ENCODE results near the gene NAGS. TPM values are rescaled to one million over a fixed set of nuclear protein-coding genes. Genes with fewer than 3 reads are reported as not detected.
"Not testable (repeated sequence)": the region's sequence is repeated elsewhere in the genome, so short reads cannot be mapped to it uniquely, and the experiment has no call there.

NAGS gene
- total RNA-seq = 1.2 and 6.1 TPM in 2 replicates

DNA sequence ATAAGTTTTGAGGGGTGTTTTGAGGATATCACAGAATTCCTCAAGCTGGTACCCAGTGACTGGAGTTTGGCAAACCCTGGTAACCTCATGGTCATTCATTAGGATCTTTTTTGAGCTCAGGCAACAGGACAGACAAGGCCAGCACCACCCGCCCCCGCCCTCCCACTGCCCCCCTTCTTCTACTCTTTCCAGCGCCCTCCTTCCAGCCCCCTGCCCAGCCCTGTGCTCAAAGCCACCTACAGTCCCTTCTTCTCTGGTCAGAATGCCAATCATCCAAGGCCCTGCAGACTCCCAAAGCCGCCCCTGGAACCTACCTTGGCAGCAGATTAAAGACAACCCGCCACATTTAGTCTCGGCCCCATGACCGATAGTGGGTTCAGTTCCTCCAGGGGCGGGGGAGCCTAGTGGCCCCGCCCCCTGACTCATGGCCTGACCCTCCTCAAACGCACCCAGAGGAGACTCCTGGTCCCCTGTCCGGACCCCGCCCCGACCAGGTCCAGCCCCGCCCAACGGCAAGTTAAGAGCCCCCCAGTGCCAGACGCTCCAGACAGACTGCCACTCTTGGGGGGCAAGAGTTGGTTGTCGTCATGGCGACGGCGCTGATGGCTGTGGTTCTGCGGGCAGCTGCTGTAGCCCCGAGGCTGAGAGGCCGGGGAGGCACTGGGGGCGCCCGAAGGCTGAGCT is at the start of gene NAGS:
TSS of gene NAGS (plus strand) at position 546 of the 684 bp plus-strand sequence. CDS start at position 588, 42 bp downstream.
- DNase-seq (ENCODE audit: low read depth) = peak; percentile 14

GRCh38 chr17:43956222-43956621 is 48.2 kb upstream of the NAGS start:
- no peak for DNase-seq (ENCODE audit: low read depth)

DNA sequence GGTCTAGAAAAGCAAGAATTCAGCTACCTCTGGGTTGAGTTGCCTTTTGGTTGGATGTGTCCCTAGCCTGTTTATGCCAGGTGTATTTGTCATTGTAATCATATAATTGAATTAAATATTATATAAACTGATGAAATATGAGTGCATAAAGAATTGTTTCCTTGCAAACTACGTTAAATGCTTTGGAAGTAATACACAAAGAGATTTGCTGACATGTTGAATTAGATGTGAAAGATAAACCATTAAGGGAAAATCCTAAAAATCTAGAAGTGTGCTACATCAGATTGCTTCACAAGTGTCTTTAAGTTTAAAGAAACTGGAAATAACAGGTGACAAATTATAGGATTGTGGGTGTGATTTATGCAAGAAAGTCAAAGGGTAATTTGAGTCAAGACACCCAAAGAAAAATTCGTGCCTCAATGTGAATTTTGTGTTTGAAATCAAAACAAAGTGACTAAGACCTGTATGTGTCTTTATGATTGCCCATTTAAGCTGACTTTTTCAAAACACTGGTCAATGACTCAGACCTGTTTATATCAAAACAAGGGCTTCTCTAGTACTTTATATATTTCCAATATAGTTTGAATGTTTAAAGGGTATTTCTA is 45.6 kb upstream of the NAGS start:
- DNase-seq (ENCODE audit: low read depth) = peak; percentile 78

GRCh38 chr17:43961292-43961691 is 43.1 kb upstream of the NAGS start:
- DNase-seq (ENCODE audit: low read depth) = not testable (repeated sequence)

DNA sequence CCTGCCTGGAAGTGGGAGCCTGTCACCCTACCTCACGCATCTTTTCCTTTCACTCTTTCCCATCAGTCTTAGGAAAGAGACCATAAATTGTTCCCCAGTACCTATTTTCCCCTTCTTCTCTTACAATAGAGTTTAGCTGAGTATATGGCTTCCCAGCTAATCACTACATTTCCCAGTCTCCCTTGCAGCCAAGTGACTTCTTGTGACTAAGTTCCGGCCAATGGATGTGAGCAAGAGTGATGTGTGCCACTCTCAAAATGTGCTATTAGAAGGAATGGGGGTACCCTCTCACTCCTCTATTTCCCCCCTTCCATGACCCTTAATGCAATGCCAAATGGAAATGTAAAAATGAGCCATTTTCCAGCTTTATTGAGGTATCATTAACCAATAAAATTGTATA is 42.5 kb upstream of the NAGS start:
- DNase-seq (ENCODE audit: low read depth) = no peak

DNA sequence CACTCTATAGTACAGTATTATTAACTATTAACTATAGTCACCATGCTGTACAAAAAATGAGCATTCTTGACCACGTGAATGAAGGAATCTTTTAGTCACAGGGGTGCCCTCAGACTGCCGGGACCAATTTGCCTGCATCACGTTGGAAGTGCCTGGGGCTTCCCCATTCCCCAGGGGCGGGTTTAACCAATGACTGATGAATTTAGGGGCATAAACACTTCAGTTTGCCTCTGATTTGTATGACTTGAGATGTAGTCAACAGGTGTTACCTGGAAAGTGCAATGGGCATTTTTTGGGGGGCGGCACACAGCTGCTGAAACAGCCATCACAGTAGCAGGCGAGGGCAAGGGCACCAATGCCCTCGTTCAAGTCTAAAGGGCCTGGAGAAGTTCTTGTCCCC is 41.9 kb upstream of the NAGS start:
- DNase-seq (ENCODE audit: low read depth) = no peak

DNA sequence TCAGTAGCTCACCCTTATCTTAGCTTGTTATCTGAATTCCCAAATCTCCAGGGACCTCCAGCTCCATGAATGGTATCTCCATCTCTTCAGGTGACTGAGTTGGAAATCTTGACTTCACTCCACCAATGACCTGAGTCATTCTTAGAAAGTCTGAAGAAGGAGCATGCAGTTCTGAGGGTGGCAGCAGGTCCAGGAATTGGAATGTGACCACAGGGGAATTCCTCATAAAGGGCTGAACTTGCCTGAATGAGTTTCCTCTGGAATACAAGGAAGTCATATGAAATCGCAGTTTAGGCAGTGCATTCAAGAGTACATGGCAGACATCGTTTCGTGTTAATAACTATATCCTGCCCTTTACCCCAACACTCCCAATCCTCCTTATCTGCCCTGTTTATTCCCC is 38.1 kb upstream of the NAGS start:
- peak; percentile 77 for DNase-seq (ENCODE audit: low read depth)

- DNase-seq (ENCODE audit: low read depth) = no peak
Measured at GRCh38 chr17:43967251-43967875, 37.1 kb upstream of the NAGS start.

- no peak for DNase-seq (ENCODE audit: low read depth)
Measured at GRCh38 chr17:43970366-43970765, 34.1 kb upstream of the NAGS start.

DNA sequence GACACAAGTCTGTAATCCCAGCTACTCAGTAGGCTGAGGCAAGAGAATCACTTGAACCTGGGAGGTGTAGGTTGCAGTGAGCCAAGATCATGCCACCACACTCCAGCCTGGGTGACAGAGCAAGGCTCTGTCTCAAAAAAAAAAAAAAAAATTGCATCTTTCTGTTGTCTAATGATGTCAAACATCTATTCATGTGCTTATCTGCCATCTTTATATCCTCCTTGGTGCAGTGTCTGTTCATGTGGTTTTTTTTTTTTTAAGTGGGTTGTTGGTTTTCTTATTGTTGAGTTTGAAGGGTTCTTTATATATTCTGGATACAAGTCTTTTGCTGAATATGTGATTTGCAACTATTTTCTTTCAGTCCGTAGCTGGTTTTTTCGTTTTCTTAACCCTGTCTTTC is 33.0 kb upstream of the NAGS start:
- DNase-seq (ENCODE audit: low read depth) = not testable (repeated sequence)

- DNase-seq (ENCODE audit: low read depth) = not testable (repeated sequence)
Measured at GRCh38 chr17:43972444-43973212, 31.8 kb upstream of the NAGS start.

- no peak for DNase-seq (ENCODE audit: low read depth)
Measured at GRCh38 chr17:43974382-43975266, 29.8 kb upstream of the NAGS start.

DNA sequence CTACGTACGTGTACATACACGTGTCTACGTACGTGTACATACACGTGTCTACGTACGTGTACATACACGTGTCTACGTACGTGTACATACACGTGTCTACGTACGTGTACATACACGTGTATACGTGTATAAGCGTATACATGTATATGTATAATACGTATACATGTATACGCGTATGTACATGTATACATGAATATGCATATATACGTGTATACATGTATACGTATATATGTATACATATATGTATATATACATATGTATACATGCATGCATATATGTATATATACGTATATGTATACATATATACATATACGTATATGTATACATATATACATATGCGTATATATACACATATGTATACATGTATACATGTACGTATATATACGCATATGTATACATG is 28.5 kb upstream of the NAGS start:
- no peak for DNase-seq (ENCODE audit: low read depth)

- DNase-seq (ENCODE audit: low read depth) = no peak
Measured at GRCh38 chr17:43976963-43977837, 27.2 kb upstream of the NAGS start.

- DNase-seq (ENCODE audit: low read depth) = no peak
Measured at GRCh38 chr17:43978078-43978477, 26.3 kb upstream of the NAGS start.

- no peak for DNase-seq (ENCODE audit: low read depth)
Measured at GRCh38 chr17:43979011-43979410, 25.4 kb upstream of the NAGS start.

DNA sequence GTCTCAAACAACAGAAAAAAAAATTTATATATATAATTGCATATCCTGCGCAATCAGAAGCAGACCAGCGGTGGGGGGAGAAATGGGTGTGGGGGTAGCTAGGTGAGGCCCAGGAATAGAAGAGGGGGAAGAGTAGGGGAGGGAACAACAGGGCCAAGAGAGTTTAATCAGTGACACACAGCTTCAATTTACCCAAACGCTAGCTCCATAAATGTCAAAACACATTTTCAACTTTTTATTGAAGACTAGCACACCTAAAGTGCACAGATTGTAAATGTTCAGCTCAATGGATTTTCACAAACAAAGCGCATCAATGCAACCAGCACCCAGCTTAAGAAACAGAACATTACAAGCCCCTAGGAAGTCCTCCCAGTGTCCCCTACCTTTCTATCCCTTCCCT is 24.8 kb upstream of the NAGS start:
- no peak for DNase-seq (ENCODE audit: low read depth)

GRCh38 chr17:43982171-43982570 is 22.3 kb upstream of the NAGS start:
- DNase-seq (ENCODE audit: low read depth) = peak; percentile 50

- DNase-seq (ENCODE audit: low read depth) = no peak
Measured at GRCh38 chr17:43983196-43983514, 21.3 kb upstream of the NAGS start.

Data from renal cortical epithelial cell (primary cell).